Sigmoid colon (tissue), 4 donors: Measurements from ENCODE around the gene BCL6B.

Source experiments
- CTCF ChIP-seq, 4 experiments: fragments of 450-650 bp in 3 of 4; fragments of 200-600 bp in 1 of 4; IDR thresholded peaks; one replicate each; pipeline ENCODE4 v1.5.1; 2016 to 2019; ENCODE audit warnings: antibody characterized with exemption in 4 of 4, mild to moderate bottlenecking in 3 of 4, moderate library complexity in 2 of 4
- EP300 ChIP-seq, 4 donors: sonication (generic); formaldehyde crosslinking; IDR thresholded peaks; one replicate each; pipeline ENCODE4 v1.6.1; 2017; ENCODE audit warnings: antibody characterized with exemption in 4 of 4
- POLR2A ChIP-seq, 2 donors: fragments of 450-650 bp; IDR thresholded peaks; one replicate each; pipeline ENCODE4 v1.6.1; 2016; ENCODE audit warnings: antibody characterized with exemption in 2 of 2, mild to moderate bottlenecking in 2 of 2, moderate library complexity in 2 of 2
- POLR2AphosphoS5 ChIP-seq, 4 donors: sonication (generic); formaldehyde crosslinking; IDR thresholded peaks; one replicate each; pipeline ENCODE4 v1.6.1; 2017; ENCODE audit warnings: antibody characterized with exemption in 4 of 4

GRCh38 chr17:7017827-7018200 lies 5.0 kb upstream of the BCL6B start:
- TF ChIP-seq CTCF (IDR thresholded peaks at IDR 0.05): no peak
- no peak for TF ChIP-seq EP300 (IDR thresholded peaks at IDR 0.05)
- TF ChIP-seq POLR2A (IDR thresholded peaks at IDR 0.05): no peak
- TF ChIP-seq POLR2AphosphoS5 (IDR thresholded peaks at IDR 0.05): no peak
